Measurements from ENCODE around the gene SLC10A7.

Gene SLC10A7

DNA sequence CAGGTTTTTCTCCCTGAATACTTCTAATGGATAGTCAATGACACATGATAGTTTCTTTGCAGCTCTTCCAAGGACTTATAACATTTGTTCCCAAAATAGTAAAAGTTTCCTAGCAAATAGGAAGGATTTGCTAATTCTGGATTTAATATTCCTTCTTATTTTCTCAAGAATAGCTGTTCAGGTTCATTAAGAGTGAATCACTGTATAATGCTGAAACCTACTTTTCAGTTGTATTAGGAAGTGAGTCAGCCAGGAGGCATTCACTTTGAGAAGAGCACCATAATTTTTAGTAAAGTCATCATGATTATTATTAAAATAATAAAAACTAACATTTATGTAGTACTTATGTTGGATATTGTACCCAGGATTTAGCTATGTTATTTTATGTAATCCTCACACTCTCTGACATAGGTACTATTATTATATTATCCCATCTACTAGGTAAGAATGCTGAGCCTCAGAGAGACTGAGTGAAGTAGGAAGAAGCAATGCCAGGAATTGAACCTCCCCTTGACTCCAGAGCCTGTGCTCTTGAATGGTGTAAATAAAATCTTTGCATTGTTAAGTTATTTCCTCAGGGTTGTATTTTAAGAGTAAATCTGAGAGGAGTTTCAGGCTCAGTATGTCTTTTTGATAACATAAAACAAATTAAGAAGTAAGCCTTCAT, 192.6 kb downstream of the SLC10A7 start:
- no peaks in the 10 kb centered on the region for H3K36me3 ChIP-seq (replicated peaks)
- DNase-seq (ENCODE audit: low spot score in 2 of 2) = no peak
- no peaks in the 10 kb centered on the region for H3K4me1 ChIP-seq
- no peaks in the 10 kb centered on the region for H3K9me3 ChIP-seq
- in situ Hi-C loops (cut with MboI; ENCODE audit: low sequenced_read_pairs) = loop anchor here (25.0 kb wide), 1 partner anchor 583 kb away; no protein-coding TSS in a partner anchor
- no peak overlapping the region for H3K4me3 ChIP-seq
- H3K27me3 ChIP-seq (ENCODE audit: low read depth) = no peaks in the 10 kb centered on the region

DNA sequence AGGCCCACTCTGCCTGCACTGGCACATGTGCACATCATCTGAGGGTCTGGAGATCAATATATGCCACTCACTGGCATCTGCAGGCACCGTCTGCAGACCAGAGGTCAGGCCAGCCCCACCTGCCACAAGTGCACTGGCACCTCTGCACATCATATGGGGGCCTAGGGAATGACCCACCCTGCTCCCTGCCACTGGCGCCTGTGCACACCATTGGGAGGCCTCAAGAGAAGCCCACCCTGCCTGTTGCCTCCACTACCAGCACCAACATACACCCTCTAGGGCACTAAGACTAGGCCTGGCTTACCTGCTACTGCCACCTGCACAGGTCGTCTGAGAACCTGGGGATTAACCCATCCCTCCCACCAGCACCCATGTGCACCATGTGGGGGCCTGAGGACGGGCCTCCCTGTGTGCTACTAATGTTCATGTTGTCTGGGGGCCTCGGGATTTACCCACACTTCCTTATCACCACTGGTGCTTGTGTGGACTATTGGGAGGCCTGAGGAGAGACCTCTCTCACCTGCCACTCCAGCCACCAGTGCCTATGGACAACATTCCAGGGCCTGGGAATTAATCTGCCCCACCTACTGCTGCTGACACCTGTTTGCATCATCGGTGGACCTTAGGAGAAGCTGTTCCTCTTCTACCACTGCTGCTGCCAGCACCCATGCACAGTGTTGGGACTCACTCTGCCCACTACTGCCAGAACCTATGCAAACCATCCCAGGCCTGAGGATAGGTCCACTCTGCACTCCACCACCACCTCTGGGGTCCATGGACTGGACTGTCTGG, 193.7 kb downstream of the SLC10A7 start:
- no peaks in the 10 kb centered on the region for H3K4me1 ChIP-seq
- no peaks in the 10 kb centered on the region for H3K27me3 ChIP-seq (ENCODE audit: low read depth)
- DNase-seq (ENCODE audit: low spot score in 2 of 2) = no peak
- no peak overlapping the region for H3K4me3 ChIP-seq
- in situ Hi-C loops (cut with MboI; ENCODE audit: low sequenced_read_pairs) = loop anchor here (25.0 kb wide), 1 partner anchor 584 kb away; no protein-coding TSS in a partner anchor
- H3K9me3 ChIP-seq = no peaks in the 10 kb centered on the region
- H3K36me3 ChIP-seq (replicated peaks) = no peaks in the 10 kb centered on the region

DNA sequence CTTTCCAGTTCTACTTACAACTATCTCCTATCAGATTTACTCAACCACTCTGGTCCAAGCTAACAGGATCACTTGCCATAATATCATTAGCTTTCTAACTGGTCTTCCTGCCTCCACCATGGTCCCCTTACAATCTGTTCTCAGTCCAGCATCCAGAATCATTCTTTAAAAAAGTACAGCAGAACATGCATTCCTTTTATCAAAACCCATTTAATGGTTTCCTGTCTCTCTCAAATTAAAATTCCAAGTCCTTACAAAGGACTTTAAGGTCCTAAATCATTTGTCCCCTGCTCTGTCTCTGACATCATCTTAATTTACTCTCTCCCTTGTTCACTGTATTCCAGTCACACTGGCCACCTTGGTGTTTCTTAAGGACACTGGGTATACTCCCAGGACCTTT, 202.8 kb downstream of the SLC10A7 start:
- no peak for DNase-seq (ENCODE audit: low spot score in 2 of 2)
- Histone ChIP-seq H3K4me3 (no peak overlapping the region), H3K4me1 (no peaks in the 10 kb centered on the region), H3K9me3 (no peaks in the 10 kb centered on the region), H3K27me3 (ENCODE audit: low read depth) (no peaks in the 10 kb centered on the region), H3K36me3 (replicated peaks) (no peaks in the 10 kb centered on the region)
- in situ Hi-C loops (cut with MboI; ENCODE audit: low sequenced_read_pairs) = no loop called here

DNA sequence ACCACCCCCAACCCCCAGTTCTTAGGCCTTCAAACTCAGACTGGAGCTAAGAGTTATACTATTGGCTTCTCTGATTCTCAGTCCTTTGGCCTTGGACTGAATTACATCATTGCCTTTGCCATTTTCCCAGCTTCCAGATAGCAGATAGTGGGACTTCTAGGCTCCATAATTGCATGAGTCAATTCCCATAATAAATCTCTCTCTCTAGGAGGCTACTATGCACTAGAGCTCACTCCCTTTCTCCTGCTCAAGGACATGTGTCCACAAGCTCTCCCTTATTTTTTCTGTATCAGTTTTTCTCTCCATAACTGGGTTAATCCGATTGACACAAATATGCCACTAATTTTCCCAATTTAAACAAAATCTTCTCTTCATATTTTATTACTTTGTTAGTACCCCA, 204.0 kb downstream of the SLC10A7 start:
- H3K27me3 ChIP-seq (ENCODE audit: low read depth) = no peaks in the 10 kb centered on the region
- no peaks in the 10 kb centered on the region for H3K9me3 ChIP-seq
- in situ Hi-C loops (cut with MboI; ENCODE audit: low sequenced_read_pairs) = no loop called here
- DNase-seq (ENCODE audit: low spot score in 2 of 2) = no peak
- H3K4me1 ChIP-seq = no peaks in the 10 kb centered on the region
- no peaks in the 10 kb centered on the region for H3K36me3 ChIP-seq (replicated peaks)
- no peak overlapping the region for H3K4me3 ChIP-seq

DNA sequence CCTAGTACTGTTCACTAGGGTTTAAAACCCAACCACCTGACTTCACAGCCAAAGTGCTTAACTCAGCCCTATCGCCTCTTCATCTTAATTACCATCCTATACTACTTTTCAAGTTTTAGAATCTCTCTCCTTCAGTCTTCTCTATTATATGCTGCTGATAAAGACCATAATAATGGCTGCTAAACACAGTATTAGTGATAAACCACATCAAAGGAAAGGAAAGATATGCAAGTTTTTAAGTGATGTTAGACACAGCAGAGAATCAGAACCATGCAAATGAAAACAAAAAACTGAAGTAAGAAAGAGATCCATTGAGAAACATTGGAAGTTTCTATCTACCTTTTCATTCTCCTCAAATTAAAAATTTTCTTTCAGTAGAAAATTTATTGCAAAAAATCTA, 206.6 kb downstream of the SLC10A7 start:
- Histone ChIP-seq H3K36me3 (replicated peaks) (no peaks in the 10 kb centered on the region), H3K4me1 (no peaks in the 10 kb centered on the region), H3K27me3 (ENCODE audit: low read depth) (no peaks in the 10 kb centered on the region), H3K4me3 (no peak overlapping the region), H3K9me3 (no peaks in the 10 kb centered on the region)
- in situ Hi-C loops (cut with MboI; ENCODE audit: low sequenced_read_pairs) = no loop called here
- DNase-seq (ENCODE audit: low spot score in 2 of 2) = no peak

DNA sequence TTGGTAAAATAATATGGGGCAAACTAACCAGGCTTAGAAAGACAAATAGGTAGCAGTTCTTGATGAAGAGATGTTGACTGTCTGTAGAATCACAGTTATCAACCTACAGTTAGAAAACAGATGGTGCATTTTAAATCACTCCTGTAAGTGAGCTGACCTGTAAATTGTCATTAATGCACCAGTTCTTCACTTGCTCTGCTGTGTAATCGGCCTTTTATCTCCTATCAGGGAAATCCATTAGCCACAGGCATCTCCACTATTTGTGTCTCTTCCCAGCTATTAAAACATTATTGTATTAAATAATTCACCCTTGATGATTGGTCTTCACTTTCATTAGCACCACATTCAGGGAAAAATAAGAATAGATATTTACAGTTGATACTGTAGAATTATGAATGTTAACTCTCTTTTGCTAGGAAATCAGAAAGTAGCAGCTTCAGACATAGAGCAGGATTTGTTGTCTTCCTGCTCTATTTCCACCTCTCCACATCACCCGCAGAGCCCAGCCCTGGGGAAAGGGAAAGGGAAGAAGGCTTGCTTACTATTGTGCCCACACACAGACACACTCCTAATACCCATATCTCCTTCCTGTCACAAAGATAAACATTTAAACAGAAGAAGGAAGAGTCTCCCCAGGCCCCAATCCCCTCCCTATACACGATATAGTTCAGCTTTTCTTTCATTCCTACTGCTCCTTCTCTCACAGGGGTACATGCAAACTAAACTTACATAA, 210.3 kb downstream of the SLC10A7 start:
- in situ Hi-C loops (cut with MboI; ENCODE audit: low sequenced_read_pairs) = no loop called here
- Histone ChIP-seq H3K27me3 (ENCODE audit: low read depth) (no peaks in the 10 kb centered on the region), H3K4me3 (no peak overlapping the region), H3K36me3 (replicated peaks) (no peaks in the 10 kb centered on the region), H3K9me3 (no peaks in the 10 kb centered on the region), H3K4me1 (no peaks in the 10 kb centered on the region)
- DNase-seq (ENCODE audit: low spot score in 2 of 2) = no peak

DNA sequence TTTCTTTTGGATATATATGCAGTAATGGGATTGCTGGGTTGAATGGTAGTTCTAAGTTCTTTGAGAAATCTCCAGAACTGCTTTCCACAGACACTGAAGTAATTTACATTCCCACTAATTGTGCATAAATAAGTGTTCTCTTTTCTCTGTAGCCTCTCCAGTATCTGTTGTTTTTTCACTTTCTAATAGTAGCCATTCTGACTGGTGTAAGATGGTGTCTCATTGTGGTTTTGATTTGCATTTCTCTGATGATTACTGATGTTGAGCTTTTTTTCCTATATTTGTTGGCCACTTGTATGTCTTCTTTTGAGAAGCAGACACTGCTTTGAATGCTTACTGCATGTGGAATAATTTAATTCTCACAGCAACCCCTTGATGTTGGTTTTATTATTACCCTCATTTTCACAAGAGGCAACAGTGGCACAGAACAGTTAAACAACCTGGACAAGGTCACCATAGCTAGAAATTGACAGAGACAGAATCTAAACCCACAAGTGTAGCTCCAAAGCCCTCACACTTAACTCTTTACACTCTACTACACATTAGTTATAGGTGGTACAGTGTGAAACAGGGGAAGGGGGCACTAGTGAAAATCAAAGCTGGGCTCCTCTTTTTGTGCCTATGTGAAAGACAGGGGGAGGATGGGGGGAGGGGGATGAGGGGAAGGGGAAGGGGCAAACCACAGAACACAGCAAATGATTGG, 211.3 kb downstream of the SLC10A7 start:
- H3K36me3 ChIP-seq (replicated peaks) = no peaks in the 10 kb centered on the region
- no peaks in the 10 kb centered on the region for H3K27me3 ChIP-seq (ENCODE audit: low read depth)
- in situ Hi-C loops (cut with MboI; ENCODE audit: low sequenced_read_pairs) = no loop called here
- H3K4me3 ChIP-seq = no peak overlapping the region
- H3K9me3 ChIP-seq = no peaks in the 10 kb centered on the region
- no peaks in the 10 kb centered on the region for H3K4me1 ChIP-seq
- no peak for DNase-seq (ENCODE audit: low spot score in 2 of 2)

DNA sequence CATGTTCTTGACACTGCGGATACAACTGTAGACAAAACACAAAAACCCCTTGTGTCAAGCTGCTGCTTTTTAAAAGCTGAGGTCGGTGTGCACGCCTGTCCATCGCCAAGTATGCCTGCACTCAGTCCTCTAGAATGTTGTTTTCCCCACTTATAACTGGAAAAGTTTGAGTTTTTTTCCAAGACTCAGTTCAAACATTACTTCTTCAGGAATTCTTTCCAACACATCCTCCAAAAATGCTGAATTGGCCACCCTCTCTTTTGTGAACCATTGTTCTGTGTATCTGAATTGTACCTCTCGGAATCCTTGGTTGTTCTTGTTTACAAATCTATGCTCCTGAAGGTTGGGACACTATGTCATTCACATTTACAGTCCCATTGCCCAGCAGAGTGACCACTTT, 212.8 kb downstream of the SLC10A7 start:
- no peak overlapping the region for H3K4me3 ChIP-seq
- H3K4me1 ChIP-seq = no peaks in the 10 kb centered on the region
- H3K9me3 ChIP-seq = no peaks in the 10 kb centered on the region
- no peaks in the 10 kb centered on the region for H3K36me3 ChIP-seq (replicated peaks)
- in situ Hi-C loops (cut with MboI; ENCODE audit: low sequenced_read_pairs) = no loop called here
- no peak for DNase-seq (ENCODE audit: low spot score in 2 of 2)
- H3K27me3 ChIP-seq (ENCODE audit: low read depth) = no peaks in the 10 kb centered on the region

DNA sequence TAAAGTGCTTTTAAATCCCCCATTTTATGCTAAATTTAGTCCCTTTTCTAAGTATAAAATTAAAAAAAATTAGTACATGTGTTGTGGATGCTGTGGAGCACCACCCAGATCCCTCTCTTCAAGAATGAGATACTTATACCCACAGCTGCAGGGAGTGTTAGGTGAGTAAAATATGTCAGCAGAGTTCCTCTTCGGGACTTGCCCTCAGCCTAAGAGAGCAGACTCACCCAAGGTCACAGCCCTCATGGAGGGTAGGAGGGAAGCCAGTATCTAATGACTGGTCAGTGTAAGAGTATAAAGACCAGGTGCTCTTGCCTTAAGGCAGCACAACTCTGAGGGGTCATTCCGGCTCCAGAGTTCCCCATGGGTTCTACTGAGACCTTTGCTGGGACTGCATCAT, 218.9 kb downstream of the SLC10A7 start:
- in situ Hi-C loops (cut with MboI; ENCODE audit: low sequenced_read_pairs) = no loop called here
- DNase-seq (ENCODE audit: low spot score in 2 of 2) = no peak
- H3K4me3 ChIP-seq = no peak overlapping the region

DNA sequence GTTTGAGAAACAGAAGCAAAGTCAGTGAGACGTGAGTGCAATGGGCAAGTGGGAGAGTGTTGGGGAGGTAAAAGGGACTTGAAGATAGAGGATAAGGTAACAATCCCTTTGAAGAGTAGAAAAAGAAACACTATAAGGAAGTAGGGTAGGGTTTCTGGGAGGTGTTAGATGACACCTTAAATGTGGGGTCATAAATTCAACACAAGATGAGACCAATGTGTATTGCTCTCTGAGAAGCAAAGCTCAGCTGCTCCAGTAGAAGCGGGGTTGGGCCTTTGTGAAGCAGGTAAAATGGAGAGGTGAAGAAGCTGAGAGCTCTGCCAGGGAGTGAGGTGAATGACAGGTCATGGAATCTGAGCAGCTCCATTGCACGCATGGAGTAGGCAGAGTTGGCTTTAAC, 222.1 kb downstream of the SLC10A7 start:
- Histone ChIP-seq H3K4me1 (peaks cover 2% of the 10 kb centered on the region; the same call in 1 of the 2 replicates), H3K27me3 (ENCODE audit: low read depth) (no peaks in the 10 kb centered on the region), H3K9me3 (no peaks in the 10 kb centered on the region), H3K4me3 (no peak overlapping the region), H3K36me3 (replicated peaks) (no peaks in the 10 kb centered on the region)
- DNase-seq (ENCODE audit: low spot score in 2 of 2) = no peak
- in situ Hi-C loops (cut with MboI; ENCODE audit: low sequenced_read_pairs) = no loop called here

More for the DNA sequence above, 218.9 kb downstream of the SLC10A7 start:
- H3K36me3 ChIP-seq (replicated peaks) = no peaks in the 10 kb centered on the region
- no peaks in the 10 kb centered on the region for H3K27me3 ChIP-seq (ENCODE audit: low read depth)
- H3K9me3 ChIP-seq = no peaks in the 10 kb centered on the region
- no peaks in the 10 kb centered on the region for H3K4me1 ChIP-seq

DNA sequence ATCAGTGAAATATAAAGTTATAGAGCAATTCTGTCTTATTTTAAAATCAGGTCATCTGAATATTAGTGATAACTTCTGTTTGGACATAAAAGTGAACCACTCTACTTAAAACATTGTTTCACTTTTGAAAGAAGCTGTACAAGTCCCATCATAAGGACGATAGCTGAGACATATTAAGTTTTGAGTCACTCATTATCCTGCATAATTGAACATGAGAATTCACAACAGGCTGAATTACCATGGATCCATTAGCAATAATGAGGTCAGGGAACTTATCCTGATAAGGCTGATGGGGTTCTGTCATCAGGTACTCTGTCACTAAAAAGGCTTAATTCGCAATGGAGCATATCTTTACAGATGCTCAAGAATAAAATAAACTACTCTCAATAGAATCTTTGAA, 227.0 kb downstream of the SLC10A7 start:
- no peak for DNase-seq (ENCODE audit: low spot score in 2 of 2)
- no peaks in the 10 kb centered on the region for H3K9me3 ChIP-seq
- peaks cover 5% of the 10 kb centered on the region; the same call in 1 of the 2 replicates for H3K4me1 ChIP-seq
- H3K36me3 ChIP-seq (replicated peaks) = no peaks in the 10 kb centered on the region
- in situ Hi-C loops (cut with MboI; ENCODE audit: low sequenced_read_pairs) = no loop called here
- no peaks in the 10 kb centered on the region for H3K27me3 ChIP-seq (ENCODE audit: low read depth)
- no peak overlapping the region for H3K4me3 ChIP-seq

DNA sequence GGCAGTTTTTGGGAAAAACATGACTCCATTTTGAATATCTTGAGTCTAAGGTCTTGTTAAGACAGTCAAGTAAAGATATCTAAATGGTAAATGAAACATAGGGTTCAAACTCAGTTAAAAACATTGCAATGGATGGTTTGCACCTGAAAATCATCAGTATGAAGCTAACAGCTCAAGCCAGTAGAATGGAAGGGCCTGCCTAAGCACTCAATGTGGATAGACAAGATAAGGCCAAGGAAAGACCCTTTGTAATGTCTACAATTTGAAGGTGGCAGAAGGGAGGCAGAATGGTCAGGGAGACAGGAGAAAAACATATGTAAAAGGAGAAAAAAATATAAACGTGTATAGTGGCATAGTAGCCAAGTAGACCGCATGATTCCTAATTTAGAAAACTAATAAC, 229.2 kb downstream of the SLC10A7 start:
- H3K9me3 ChIP-seq = no peaks in the 10 kb centered on the region
- no peaks in the 10 kb centered on the region for H3K27me3 ChIP-seq (ENCODE audit: low read depth)
- peaks cover 5% of the 10 kb centered on the region; the same call in 1 of the 2 replicates for H3K4me1 ChIP-seq
- H3K36me3 ChIP-seq (replicated peaks) = no peaks in the 10 kb centered on the region
- DNase-seq (ENCODE audit: low spot score in 2 of 2) = no peak
- in situ Hi-C loops (cut with MboI; ENCODE audit: low sequenced_read_pairs) = no loop called here
- H3K4me3 ChIP-seq = no peak overlapping the region

DNA sequence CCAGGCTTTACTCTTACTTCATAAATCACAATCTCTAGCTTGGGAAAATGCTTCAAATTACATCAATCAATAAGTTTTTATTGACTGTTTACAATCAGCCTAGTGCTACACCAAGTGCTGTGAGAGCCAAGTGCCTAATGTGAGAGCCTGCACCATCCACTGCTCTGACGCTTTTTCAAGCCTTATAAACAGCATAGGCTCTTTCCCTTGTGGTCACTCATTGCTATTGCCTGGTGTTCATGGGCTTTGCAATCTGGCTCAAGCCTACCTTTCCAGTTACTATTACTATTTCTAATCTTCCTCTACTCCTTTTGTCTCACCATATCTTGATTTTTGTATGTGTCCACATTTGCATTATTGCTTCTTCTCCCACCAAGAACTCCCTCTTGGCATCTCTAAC, 230.4 kb downstream of the SLC10A7 start:
- in situ Hi-C loops (cut with MboI; ENCODE audit: low sequenced_read_pairs) = no loop called here
- H3K27me3 ChIP-seq (ENCODE audit: low read depth) = no peaks in the 10 kb centered on the region
- no peaks in the 10 kb centered on the region for H3K36me3 ChIP-seq (replicated peaks)
- H3K9me3 ChIP-seq = no peaks in the 10 kb centered on the region
- no peak overlapping the region for H3K4me3 ChIP-seq
- no peak for DNase-seq (ENCODE audit: low spot score in 2 of 2)
- H3K4me1 ChIP-seq = peaks cover 5% of the 10 kb centered on the region; the same call in 1 of the 2 replicates

Measured in HAP-1 (cell line).